ENCODE data around the gene CHD6. TPM values are rescaled to one million over a fixed set of nuclear protein-coding genes. Genes with fewer than 3 reads are reported as not detected.
A peak's percentile ranks its signal among the peaks of the same experiment; 100 is the strongest.

The CHD6 gene
- total RNA-seq, 1 experiment from 2014 or later: 8.5 TPM

DNA sequence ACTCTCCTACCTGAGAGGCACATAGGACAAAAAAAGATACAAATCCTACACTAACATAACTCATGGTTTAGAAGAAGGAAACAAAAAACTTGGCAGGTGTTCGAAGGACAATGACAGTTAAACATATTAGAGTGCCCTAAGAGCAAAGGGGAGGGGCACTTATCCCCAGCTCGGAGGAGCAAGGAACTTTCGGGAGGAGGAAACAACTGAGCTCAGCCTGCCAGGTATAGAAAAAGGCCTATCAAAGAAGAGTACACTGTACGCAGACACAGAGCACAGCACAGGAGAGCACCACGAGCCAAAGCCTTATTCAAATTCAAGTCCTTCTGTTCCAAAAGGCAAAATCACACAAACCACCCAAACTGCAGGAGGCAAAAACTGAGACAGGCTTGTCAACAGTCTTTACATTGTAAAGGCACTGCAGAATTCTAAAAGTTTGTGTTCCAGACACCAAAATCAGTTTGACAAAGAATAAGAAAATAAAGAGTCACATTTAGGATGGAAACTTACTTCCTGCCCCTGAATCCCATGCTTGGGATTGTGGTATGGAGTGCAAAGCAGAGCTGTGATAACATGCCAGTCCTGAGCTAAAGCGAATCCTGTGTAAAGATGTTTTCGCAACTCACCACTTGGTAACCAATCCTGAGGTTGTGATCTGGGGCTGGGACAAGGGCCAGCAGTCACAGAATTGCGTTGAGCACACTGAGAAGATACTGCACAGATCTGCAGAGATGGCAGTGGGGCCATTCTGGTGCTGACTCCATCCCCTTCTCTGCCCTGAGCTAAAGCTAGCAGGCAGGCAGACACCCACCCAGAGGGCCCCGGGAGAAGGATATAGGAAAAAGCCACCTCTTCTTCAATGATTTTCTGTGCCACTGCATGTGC lies 108.6 kb downstream of the CHD6 start:
- DNase-seq (ENCODE audit: low spot score): peak; percentile 12

DNA sequence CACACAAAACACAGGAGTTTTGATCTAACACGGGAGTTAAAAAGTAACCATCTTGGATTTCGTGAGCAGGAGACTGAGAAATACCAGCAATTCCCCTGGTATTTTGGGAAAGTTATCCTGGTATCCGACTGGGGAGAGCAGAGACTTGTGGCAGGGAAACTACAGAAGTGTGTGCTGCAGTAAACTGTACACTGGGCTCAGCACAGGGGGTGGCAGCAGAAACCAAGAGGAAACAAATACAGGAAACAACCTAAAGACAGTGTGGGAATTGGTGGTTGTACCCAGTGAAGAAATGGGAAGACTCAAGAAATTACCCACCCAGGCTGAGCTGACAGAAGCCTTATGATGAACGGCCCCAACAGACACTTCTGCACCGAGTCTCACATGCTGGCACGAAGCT lies 109.8 kb downstream of the CHD6 start:
- DNase-seq (ENCODE audit: low spot score): no peak

DNA sequence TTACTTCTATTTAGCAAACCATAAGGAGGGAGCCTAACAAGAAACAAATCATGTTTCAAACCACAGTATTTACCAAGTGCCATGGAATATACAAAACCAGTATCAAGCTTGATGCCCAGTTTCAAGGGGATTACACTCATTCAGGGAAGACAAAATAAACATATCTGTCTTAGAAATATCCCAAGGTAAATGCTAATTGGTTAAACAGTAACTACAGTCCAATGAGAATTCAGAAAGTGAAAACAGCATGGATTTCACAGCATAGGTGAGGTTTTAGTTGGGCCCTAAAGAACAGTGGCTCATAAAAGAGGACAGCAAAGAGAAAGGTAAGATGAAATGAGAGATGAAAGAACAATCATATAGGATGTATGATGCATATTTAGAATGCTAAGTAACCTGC lies 110.3 kb downstream of the CHD6 start:
- DNase-seq (ENCODE audit: low spot score): no peak

DNA sequence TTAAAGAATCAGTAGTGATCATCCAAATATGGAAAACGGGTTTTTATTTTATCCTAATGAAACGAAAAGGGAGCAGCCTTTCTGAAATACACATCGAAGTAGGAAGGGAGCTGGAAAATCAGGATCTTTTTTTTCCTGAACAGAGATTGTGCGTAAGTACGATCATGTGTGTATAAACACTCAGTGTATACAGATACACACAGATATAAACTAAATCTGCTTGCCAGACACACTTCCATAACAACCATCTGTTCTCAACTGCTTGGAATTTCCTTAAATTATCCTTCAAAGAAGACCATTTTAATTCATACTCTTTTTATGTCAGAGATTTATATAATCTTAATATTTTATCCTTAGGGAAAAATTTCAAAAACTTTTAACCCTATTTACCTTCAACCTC lies 110.7 kb downstream of the CHD6 start:
- no peak for DNase-seq (ENCODE audit: low spot score)

DNA sequence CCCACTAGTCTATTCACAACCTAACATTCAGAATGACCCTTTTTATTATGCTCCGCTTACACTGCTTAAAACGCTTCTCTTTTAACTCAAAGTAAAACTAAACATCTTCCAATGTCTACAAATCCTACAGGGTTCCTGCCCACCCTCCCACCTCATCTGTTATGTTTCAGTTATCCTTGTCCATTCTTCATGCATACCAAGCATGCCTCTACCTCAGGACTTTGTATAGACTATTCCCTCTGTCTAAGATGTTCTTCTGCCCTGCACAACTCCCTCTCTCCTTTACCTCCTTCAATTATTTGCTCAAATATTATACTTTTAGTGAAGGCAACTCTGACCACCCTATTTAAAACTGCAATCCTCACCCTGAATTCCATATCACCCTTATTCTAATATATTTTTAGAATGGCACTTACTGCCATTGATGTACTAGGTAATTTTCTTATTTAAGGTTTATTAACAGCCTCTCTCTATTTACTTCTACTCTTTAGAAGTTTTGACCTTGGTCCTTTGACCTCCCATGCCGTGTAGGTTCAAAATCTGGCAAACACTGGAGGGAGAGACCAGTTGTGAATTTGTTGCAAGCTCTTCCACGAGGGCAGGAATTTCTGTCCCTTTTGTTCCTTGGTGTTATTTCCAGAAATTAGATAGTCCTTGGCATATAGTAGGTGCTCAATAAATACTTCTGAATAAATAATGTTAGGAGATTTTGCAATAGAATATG lies 111.8 kb downstream of the CHD6 start:
- no peak for DNase-seq (ENCODE audit: low spot score)

DNA sequence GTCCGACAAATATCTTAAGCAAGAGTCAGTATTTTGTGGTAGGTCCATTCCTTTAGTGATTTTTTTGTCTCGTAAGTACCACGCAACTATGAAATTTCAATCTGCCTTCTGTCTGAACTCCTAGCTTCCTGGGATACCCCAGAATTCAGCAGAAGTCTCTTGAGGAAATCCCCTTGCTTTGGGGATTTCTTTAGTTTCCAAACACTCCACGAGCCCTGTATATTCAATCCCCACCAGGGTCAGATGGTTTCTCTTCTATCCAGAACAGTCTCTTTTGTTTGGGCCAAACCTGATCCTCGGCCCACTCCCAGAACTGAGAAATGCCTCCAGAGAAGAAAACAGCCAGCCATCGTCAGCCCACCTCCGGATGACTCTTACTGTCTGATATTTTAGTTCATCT lies 113.0 kb downstream of the CHD6 start:
- no peak for DNase-seq (ENCODE audit: low spot score)

DNA sequence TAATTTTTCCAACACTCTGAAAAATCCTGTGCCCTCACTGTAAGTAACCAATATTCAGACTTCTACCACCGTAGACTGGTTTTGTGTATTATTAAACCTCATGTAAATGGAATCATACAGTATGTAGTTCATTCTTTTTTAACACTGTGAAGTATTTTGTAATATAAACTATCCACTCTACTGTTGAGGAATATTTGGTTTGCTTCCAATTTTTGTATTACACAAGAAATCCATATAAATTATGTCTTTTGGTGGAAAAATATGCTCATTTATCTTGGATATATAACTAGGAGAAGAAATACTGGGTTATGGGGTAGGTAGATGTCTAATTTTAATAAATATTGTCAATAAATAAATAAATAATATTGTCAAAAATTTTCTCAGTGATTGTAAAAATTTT lies 116.8 kb downstream of the CHD6 start:
- DNase-seq (ENCODE audit: low spot score): no peak

DNA sequence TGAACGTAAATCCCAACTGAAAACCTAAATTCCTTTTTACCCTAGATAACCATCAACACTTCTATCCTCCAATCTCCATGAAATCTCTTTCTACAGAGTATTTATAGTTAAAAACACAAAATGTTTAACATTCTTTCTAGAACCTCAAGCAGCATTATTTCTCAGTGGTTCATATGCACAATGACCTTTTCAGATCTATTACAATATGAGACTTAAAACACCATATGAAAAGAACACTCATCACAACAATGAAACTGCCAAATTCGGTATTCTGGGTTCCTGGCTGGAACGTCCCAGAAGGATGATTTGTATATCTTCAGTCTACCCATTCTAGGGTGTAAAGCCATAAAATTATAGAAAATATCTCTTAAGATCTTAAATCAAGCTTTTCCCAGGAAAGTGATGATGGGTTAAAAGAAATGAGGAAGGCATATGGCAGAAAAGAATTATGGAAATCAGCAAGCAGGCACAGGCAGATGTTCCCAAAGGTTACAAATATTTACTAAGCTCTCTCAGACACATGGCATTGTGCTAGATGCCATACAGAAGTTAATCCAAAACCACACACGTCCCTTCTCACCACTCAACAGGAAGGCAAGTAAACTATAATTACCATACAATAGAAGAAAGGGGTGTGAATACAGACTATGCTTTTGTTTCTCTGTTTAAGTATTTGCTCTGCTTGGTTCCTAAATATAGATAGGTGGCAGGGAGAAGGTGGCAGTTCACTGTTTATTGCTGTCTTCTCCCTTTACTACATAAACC lies 118.0 kb downstream of the CHD6 start:
- no peak for DNase-seq (ENCODE audit: low spot score)

DNA sequence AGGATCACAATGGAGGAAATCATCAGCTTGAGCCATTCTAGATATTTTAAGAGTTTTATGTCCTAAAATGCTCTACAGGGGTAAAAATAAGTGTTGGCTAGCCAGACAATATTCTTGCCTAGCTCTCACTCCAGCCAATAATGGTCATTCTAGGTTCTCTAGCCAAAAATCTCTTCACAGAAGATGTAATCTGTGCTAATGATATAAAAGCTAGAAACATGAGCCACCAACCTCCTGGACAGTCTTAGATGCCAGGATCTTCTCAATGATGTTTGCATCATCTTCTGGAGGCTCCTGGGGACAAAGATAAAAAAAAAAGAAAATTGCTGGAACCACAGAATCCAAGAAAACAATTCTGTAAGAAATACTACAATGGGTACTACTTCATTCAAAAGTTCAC lies 119.1 kb downstream of the CHD6 start:
- no peak for DNase-seq (ENCODE audit: low spot score)

DNA sequence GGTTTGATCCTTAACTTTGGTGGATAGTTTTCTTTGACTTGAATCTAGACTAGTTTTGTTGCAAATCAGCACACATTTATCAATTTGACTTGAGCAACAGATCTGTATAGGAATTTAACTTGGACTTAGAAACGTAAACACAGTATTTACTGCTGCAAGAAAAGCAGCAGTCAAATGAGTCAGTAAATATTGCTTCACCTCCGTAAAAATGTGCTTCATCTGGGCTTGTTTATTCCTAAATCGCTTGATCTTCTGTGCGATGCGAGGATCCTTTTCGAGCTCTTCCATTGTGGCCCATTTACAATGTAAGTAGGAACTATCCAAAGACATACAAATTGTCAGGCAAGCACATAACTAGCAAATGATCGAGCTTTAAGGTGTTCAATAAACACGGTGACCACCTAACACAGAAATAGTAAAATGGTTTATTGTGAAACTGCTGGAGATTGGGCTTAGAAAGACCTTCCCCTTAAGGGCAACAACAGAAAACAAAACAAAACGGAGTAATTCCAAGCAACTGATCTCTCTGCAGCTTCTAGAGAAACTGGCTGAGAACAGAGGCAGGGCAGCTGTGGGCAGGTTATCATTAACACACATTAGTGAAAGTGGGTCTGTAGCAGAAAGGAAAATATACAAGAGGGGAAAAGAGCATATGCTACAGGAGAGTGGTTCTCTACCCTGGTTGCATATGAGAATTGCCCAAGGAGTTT lies 120.8 kb downstream of the CHD6 start:
- DNase-seq (ENCODE audit: low spot score): no peak

DNA sequence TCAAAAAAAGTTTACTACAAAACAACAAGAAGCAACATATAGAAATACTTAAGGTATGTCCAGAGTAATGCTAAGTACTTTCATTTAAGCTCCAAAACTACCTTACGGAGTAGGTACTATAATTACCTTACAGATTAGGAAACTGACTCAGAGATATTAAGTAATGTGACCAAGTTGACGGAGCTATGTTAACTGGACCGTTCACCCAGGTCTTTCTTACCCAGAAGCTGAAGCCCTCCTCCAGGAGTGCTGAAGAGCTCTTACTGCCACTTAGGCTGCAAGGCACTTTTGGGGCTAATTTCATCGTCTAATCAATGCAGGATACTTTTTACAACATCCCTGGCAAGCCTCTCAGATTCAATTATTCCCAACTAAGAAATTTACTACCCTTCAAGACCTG lies 123.7 kb downstream of the CHD6 start:
- no peak for DNase-seq (ENCODE audit: low spot score)

DNA sequence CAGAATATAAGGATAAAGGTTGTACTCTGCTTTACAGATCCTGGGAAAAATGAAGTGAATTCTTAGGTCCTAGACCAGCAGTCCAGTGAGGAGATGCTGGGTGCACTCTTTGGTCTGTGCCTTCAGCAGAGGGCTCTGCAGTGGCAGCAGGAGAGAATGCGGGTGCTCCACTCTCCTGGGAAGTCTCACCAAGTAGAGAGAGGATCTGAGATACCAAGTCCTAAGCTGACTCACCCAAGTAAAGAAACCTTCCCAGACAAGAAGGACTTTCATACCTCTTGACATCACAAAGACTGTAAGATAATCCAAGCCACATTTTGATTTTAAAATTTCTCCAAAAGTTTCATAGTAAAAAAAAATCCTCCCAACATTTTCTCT lies 134.6 kb downstream of the CHD6 start:
- DNase-seq (ENCODE audit: low spot score): no peak

DNA sequence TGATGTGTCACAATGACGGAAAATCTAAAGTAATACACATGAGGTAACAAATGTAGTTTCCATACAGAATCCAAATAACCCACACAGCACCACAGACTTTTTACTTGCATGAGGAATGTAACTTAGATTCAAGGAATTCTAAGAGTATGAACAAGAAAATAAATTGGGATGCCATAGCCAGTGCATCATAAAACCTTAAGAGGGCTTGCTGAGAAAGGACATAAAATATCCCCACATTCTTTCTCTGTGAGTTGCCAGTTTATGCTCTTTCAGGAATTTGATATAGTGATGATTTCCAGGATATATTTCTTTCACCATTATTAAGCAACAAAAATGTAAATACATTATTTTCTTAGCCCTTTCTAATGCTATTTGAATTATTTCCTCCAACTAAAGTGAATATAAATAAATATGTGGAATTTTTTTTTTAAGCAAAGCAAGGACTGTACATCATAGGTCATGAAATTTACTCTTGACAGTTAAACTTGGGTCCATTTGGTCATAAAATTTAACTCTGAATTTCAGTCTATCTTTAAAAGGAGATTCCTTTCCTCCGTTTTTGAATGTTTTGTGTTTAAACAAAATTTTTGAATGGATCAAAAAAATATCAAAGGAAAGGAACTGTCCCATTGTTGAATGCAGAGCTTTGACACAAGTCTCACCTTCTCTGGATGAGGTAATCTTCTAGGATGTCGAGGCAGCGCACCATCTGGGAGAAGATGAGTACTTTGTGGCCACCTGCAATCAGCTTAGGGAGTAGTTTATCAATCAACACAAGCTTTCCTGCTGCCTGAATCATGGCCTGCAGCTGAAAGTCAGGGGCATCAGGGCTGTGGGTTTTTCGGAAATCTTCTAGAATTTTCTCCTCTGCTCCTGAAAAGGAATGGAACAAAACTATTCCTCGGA lies 135.3 kb downstream of the CHD6 start:
- DNase-seq (ENCODE audit: low spot score): no peak

DNA sequence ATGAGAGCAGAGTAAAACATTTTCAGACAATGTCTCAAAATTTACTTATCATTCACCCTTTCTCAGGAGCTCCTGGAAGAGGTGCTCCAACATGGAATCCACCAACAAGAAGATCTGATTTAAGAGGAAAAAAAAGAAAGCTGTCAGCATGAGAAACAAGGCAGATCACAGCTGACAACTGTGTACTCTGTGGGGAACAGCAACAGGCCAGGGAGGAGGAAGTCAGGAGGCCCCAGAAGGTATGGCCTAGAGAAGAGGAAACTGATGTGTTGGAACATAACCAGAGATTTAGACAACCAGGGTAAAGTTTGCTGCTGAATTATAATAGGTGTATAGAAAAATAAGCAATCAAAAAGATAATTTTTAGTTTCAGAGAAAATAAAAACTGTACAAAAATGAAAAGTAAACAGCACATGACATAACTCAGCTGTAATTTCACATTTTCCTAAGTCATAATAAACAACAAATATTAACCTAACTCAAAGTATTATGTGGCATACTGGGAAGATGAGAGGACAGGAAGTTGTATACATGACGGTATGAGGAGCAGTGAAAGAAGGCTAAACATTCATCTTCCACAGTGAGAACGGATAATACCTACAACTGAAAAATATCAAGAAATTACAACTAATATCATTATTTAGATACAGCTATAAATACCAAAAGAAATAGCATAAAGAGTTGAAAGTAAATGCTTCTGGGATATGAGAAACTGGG lies 138.0 kb downstream of the CHD6 start:
- no peak for DNase-seq (ENCODE audit: low spot score)

DNA sequence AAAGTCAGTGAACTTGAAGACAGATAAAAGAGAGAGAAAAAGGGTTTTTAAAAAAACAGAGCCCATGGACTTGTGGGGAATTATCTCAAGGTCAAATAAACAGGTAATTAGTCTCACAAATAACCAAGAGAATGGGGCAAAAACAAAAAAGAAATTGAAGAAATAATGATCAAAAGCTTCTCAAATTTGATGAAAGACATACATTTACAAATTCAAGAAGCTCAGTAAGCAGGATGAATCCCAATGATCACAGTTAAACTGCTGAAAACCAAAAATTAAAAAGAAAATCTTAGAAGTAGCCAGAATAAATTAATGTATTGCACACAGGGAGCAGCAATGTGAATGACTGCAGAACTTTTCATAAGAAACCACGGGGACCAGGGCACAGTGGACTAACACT lies 139.1 kb downstream of the CHD6 start:
- no peak for DNase-seq (ENCODE audit: low spot score)

DNA sequence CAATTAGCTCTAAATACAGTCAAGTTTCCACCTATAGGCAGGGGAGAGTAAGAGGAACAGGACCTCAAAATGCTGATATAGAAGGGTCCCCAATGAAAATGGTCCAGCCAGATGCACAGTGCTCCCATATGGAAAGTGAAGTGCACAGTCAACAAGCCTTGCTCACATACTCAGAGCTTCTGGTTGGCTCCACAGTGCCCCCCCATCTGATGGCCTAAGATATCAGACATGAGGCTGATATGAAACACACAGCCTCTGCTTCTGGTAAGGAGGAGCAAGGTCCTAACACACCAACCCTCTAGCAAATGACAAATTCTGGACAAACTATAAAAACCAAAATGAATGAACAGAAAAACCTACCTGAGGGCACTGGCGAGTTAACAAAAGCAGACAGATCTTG lies 140.2 kb downstream of the CHD6 start:
- DNase-seq (ENCODE audit: low spot score): no peak

DNA sequence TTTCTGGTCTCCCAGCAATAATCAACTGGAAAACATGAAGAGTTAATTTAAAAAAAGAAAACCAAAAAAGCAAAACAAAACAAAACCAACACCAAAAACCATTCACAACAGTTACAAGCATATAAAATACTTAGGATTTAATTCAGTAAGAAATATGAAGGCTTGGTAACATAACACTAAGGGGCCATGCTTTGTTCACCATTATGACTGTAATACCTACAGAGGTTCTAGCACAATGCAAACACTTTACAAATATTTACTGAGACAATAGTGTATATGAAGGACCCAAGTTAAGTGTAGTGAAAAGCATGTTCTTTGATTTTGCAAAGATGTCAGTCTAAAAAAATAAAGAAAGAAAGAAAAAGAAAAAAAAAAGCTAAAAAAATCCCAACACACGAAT lies 141.7 kb downstream of the CHD6 start:
- DNase-seq (ENCODE audit: low spot score): no peak

DNA sequence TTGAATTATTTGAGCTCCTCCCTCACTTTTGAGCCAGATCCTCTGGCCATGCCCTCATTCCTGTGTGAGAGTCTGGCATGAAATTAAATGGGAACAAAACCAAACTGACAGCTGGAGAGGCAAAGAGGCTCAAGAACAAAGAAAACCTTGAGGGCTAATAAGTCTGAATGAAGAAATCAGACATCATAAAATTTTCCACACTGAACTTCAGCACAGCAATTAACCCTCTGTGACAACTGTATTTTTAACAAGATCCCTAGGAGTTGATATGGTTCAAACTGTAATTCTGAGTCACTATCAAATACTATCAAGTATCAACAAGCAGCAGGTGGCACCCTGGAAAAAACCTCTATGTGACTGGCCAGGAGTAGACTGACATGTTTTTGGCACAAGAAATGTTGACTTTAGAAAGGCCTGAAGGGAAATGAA lies 142.2 kb downstream of the CHD6 start:
- peak; percentile 23 for DNase-seq (ENCODE audit: low spot score)

DNA sequence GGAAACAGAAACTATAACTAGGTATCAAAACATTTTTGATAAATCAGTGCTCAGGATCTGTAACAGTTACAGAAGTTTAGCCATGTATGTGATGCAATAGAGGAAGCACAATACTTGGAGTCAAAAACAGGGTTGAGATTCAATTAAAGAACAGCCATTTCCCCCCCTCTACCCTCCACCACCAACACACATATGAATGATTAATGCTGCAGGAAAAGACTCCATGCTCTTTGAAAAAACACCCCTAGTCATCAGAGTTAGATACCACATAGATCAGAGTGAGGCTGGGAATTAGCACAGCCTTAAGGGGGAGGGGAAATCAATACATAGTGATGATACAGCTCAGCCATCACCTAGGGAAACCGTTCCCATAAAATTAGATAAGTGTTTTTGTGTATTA lies 142.7 kb downstream of the CHD6 start:
- no peak for DNase-seq (ENCODE audit: low spot score)
